ENCODE results near the gene ABCA12.

DNA sequence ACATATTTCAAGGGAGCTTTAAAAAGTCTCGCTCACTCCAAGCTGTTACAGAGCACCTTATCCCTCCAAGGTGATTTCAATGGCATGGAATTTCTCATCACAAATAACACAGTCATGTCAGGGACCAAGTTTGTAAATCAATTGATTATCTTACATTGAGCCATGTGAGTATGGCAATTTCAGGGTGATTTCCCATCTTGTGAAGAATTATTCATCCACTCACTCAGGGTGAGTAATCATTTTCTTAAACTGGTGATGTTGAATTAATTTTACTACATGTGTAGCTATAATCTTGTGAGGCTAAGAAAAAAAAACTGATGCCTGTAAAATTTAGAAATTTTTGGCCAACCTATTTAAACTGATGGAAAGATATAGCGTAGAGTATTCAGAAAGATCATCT lies 3.3 kb upstream of the ABCA12 start:
- TF ChIP-seq, protein P1, sequence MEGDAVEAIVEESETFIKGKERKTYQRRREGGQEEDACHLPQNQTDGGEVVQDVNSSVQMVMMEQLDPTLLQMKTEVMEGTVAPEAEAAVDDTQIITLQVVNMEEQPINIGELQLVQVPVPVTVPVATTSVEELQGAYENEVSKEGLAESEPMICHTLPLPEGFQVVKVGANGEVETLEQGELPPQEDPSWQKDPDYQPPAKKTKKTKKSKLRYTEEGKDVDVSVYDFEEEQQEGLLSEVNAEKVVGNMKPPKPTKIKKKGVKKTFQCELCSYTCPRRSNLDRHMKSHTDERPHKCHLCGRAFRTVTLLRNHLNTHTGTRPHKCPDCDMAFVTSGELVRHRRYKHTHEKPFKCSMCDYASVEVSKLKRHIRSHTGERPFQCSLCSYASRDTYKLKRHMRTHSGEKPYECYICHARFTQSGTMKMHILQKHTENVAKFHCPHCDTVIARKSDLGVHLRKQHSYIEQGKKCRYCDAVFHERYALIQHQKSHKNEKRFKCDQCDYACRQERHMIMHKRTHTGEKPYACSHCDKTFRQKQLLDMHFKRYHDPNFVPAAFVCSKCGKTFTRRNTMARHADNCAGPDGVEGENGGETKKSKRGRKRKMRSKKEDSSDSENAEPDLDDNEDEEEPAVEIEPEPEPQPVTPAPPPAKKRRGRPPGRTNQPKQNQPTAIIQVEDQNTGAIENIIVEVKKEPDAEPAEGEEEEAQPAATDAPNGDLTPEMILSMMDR (IDR thresholded peaks at IDR 0.05), result no peak
- no peak for TF ChIP-seq POLR2A (IDR thresholded peaks at IDR 0.05)

All from body of pancreas (tissue), 4 donors.